A549 treated with dexamethasone at 1 μM for 4 hours (cell line): Measurements from ENCODE around the gene C15orf39. TPM values are rescaled to one million over a fixed set of nuclear protein-coding genes. Genes with fewer than 3 reads are reported as not detected.

Experiments used
- total RNA-seq: library from RNA; stranded (reverse); fragments of 200-300 nt; extraction: Qiagen RNA extraction; gene quantifications from 5 replicates; pipeline ENCODE4 v1.2.3, GENCODE V29; 2022

The C15orf39 gene
- total RNA-seq, result 24.8 to 36.1 TPM (median 34.0 TPM) in 5 replicates

GRCh38 chr15:75201616-75202250 is at the start of gene C15orf39:
Gene C15orf39, plus strand, starts transcription at chr15:75201882. Its CDS starts 4,167 bp downstream, at chr15:75206049.

GRCh38 chr15:75258034-75258433 is 56.4 kb downstream of the C15orf39 start, which contains the start of gene GOLGA6C:
Gene GOLGA6C, plus strand, starts transcription at chr15:75258334. Its CDS starts 265 bp downstream, at chr15:75258599.

Other genes with a start within 250 kb of the C15orf39 start
- gene RPP25, start 245.1 kb upstream of the C15orf39 start, total RNA-seq, result 19.5 to 26.5 TPM (median 24.9 TPM) in 5 replicates
- 10.4 to 12.6 TPM (median 10.5 TPM) in 5 replicates for gene SCAMP5, start 206.3 kb upstream of the C15orf39 start, total RNA-seq
- 14.8 to 19.5 TPM (median 17.1 TPM) in 5 replicates for gene PPCDC, start 178.3 kb upstream of the C15orf39 start, total RNA-seq
- gene GOLGA6C, start 56.5 kb downstream of the C15orf39 start, total RNA-seq, result not detected in 5 replicates
- gene GOLGA6D, start 81.0 kb downstream of the C15orf39 start, total RNA-seq, result not detected in 5 replicates
- gene COMMD4, start 134.2 kb downstream of the C15orf39 start, total RNA-seq, result 126 to 204 TPM (median 147 TPM) in 5 replicates
- 0.82 to 2.6 TPM (median 2.1 TPM) in 5 replicates for gene NEIL1, start 145.2 kb downstream of the C15orf39 start, total RNA-seq
- gene MAN2C1, start 166.7 kb downstream of the C15orf39 start, total RNA-seq, result 36.7 to 85.3 TPM (median 66.1 TPM) in 5 replicates
- gene SIN3A, start 249.8 kb downstream of the C15orf39 start, total RNA-seq, result 27.1 to 39.9 TPM (median 32.3 TPM) in 5 replicates